Epithelial cell of esophagus (primary cell): ENCODE data around the gene SAMD10.

Source experiments
- DNase-seq: peaks from one replicate; pipeline ENCODE4 v3.0.0; 2010; ENCODE audit warnings: low read depth
- H3K4me3 ChIP-seq: 2 replicates; pipeline ENCODE4 v1.5.1; 2011; ENCODE audit warnings: mild to moderate bottlenecking, low read length, control low read depth
- CTCF ChIP-seq: IDR thresholded peaks from 2 replicates; pipeline ENCODE4 v1.5.1; 2011; ENCODE audit warnings: low read depth, mild to moderate bottlenecking, low read length, control low read depth, inconsistent platforms; ENCODE audit not compliant: insufficient read depth; ENCODE audit errors: missing control alignments

The SAMD10 gene

GRCh38 chr20:63979557-63980316 lies at the start of gene SAMD10:
Gene SAMD10, minus strand, starts transcription at chr20:63979642. Its CDS starts 175 bp downstream, at chr20:63979467.
- H3K4me3 ChIP-seq, result peak within 1 kb of the TSS; percentile 93
- peak; percentile 42 for DNase-seq

GRCh38 chr20:64027981-64028685 lies 48.7 kb upstream of the SAMD10 start:
- TF ChIP-seq CTCF, result no peak

More at GRCh38 chr20:63979557-63980316, at the start of gene SAMD10:
- peak; percentile 0 for TF ChIP-seq CTCF

GRCh38 chr20:64025826-64026412 lies 46.5 kb upstream of the SAMD10 start:
- no peak for TF ChIP-seq CTCF

More at GRCh38 chr20:64027981-64028685, 48.7 kb upstream of the SAMD10 start:
- H3K4me3 ChIP-seq, result no peak overlapping the region
- no peak for DNase-seq

DNA sequence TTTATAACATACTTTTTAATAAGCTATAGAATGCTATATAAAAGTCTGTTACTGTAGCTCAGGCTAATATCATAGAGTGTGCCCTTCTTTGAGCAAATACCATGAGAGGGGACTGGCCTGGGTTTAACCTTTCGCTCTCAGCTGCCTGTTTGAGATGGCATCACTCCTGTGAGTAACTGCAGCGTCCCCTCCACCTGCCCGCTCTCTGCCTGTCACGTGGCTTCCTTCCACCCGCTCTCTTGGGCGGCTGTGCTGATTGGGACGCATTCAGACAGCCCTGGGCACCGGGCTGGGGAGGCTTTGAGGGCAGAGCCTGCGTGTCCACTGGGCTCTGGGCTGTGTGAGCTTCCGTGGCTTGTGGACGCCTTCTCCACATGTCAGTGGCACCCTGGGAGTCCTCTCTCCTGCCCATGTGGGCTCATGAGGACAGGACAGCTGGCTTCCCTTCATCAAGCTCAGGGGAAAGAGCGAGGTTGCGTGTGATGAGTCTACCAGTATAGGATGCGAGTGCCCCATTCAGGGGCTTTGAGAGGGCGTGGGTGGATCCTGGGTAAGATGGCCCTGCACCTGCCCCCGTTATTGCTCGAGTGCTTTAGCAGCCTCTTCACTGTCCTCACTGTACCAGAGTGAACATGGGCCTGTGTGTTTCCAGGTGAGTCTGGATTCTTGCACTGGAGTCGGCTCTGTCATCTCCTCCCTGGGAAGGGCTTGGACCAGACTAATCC lies 45.8 kb upstream of the SAMD10 start:
- TF ChIP-seq CTCF, result no peak
- no peak for DNase-seq
- H3K4me3 ChIP-seq, result no peak overlapping the region

More at GRCh38 chr20:64025826-64026412, 46.5 kb upstream of the SAMD10 start:
- H3K4me3 ChIP-seq, result no peak overlapping the region
- no peak for DNase-seq

DNA sequence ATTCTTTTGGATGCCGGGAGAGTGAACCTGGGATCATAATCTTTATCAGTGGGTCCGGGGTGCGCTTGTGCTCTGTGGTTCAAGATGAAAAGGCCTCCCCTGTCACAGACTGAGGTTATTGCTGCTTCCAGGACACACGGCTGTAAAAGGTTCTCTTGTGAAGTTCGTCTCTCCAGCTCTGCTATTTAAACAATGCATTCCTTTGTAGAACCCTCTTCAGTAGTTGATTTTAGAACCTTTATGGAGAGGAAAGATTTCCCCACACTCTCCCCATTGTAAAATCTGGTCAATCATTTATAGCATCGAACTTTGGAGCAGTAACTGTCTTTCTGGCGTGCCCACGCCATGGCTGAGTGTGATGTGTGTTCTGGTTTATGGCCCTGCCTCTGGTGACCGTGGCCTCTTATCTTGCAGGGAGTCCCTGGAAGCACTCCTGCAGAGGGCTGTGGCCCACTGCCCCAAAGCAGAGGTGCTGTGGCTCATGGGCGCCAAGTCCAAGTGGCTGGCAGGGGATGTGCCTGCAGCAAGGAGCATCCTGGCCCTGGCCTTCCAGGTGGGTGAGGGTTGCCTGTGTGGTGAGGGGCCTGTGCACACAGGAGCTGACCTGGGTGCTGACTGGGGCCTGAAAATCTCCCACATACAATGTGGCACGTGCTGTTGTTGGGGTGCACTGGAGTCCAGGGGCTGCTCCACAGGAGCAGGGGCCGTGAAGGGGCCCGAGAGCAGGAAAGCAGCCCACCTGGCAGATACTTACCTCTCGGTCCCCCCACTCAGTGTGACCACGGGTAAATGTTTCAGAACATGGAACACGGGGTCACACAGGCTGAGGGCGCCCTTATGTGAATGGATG lies 44.9 kb upstream of the SAMD10 start:
- no peak for DNase-seq
- no peak overlapping the region for H3K4me3 ChIP-seq
- no peak for TF ChIP-seq CTCF
